OCI-M1 (cell line): Measurements from ENCODE around the gene DUSP5.
"Not testable (repeated sequence)": the region's sequence is repeated elsewhere in the genome, so short reads cannot be mapped to it uniquely, and the experiment has no call there.

ENCODE experiments used
- DNase-seq: peaks from one replicate; lab custom pipeline; 2025; lab: John Stamatoyannopoulos, UW

DUSP5 gene

DNA sequence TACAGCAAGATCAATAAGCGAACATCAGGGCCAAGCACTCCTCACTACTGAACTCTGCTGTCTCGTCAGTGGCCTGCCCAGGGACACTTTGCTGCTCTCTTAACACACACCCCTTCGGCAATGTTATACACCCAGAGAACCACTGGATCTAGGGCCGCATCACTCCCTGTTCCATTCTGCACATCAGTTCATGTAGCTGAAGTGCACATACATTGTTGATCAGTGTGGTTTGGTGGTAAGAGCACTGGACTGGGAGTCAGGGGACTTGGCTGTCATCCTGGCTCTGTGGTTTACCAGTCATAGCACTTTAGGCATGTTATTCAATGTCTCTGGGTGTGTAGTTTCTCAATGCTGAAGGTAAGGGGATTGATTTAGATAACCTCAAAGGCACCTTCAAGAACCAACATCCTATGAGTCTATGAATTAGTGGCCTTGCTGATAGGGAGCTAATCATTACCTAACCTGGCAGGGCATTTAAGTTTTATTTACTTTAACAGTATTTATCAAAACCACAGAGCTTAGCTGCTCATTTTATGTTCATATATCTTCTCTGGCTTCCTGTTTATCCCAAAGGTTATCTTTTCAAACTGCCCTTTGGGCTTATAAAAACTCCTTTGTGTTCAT lies 24.8 kb downstream of the DUSP5 start:
- peak; percentile 39 for DNase-seq

- no peak for DNase-seq
Measured at GRCh38 chr10:110523736-110524135, 26.0 kb downstream of the DUSP5 start.

DNA sequence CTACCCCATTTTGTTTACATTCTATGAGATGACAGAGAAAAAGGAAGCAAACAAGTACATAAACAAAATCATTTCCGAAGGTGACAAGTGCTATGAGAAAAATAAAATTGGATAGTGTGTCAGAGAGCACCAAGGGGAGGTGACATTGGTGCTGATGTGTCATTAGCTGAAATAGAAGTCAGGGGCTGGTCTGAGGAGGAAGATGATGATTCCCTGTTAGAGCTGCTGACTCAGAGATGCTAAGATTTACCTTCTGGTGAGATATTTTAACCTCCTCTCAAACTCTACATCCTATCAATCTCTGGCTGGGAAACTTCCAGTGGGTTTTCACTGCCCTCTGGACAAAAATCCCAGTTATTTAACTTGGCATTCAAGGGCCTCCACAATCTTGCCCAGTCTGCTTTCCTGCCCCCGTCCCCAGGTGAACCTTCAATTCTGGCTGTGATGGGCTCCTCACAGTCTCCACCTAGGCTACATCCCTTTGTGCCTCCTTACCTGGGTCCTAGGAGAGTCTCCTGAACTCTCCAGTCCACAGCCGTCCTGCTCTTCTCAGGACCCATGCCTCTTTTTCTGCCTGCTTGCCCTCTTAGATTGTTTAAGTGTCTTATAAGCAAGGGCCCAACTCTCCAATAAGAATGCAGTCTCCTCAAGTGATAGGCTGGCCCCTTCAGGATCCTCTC lies 26.6 kb downstream of the DUSP5 start:
- no peak for DNase-seq

DNA sequence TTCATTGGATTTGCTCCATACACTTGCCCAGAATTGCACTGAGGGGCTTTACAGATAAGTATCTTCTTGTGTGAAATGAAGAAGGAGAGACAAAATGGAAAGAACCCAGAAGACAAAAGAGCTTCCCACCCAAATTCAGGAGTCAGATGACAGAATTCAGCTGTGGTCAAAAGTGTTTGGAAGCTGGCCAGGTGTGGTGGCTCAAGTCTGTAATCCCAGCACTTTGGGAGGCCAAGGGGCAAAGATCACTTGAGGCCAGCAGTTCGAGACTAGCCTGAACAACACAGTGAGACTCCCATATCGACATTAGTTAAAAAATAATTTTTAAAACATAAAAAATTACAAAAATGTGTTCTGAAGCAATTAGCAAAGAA lies 27.1 kb downstream of the DUSP5 start:
- peak; percentile 27 for DNase-seq

DNA sequence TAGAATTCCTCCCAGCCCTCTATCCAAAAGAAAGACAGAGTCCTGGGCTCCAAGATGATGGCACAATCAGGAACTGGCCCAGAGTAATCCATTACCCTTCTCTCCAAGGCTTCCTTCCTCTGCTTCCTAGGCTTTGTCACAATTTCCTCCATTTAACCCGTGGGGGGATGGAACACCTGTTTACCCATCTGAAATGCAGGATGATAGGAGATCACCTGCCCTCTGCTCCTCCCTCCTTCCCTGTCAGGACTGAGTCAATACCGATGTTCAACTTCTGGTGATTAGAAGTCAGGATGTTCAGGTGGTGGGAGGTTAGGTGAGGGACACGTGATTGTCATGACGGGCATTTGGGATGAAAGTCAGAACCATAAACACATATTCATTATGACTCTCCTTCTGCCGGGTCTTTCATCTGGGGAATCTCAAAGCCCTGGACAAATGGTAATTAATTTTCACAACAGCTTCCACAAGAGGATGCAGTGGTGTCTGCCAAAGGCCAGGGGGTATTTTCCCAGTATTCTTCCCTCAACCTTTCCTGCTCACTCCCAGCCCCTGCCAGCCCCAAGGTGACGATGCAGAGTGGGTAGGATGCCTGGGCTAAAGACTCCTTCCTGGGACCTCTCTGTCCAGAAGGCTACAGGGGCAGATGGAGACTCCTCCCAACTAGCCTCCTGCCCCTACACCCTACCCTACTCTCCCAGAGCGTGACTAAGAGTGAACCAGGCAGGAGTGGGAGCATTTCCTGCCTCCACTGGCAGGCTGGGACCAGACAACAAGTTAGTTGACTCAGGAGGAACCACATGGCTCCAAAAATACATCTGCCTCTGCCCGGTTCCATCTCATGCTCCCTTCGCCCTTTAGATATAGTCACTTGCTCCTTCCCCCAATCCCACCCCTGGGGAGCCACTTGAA lies 27.9 kb downstream of the DUSP5 start:
- DNase-seq = no peak

DNA sequence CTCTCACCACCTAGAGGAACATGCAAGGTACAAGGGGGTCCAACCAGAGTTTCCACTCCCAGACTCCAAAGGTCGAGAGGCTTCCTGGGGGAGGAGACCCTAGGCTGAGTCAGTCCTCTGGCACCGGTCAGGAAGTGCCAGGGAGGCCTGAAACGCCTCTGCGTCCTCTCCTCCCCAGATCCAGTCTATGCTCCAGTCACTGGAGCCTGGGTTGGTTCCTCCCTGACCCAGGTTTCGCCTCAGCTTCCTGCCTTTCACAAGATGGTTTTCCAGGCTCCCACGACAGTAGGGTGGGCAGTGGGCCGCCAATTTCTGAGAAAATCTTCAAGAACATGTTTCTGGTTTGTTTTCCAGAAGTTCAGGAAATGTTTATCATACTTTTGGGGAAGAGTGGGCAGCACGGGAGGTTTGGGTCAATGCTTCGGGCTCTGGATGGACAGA lies 30.0 kb downstream of the DUSP5 start:
- DNase-seq = no peak

DNA sequence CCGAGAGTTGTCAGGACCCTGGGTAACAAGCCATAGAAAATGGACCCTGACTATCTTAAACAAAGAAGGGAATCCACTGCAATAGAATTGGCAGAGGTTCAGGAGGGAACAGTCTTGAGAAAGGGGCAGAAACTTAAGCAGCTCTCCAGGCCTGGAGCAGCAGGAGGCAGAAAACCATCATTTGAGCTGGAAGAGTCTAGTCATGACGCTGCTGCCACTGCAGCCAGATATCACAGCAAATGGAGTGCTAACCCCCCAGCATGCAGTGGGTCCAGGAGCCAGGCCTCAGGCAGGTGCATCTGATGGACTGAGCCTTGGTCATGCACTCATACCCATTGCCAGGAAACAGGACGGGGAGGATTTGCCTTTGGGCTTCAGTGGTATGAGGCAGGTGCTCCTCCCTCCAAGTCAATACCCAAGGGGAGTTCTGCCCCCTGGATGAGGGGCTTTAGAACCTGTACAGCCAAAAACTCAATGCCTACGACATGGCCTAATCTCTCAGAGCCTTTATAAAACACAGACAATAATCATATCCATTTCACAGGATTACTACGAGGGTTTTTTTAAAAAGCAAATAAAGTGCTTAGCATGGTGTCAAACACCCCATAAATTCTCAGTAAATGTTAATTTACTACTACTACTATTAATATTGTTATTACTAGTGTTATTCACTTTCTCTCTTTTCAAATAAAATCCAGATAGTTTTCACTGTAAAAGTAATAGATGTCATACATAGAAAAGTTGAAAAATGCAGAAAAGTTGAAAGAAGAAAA lies 30.7 kb downstream of the DUSP5 start:
- DNase-seq = no peak

- not testable (repeated sequence) for DNase-seq
Measured at GRCh38 chr10:110528997-110529524, 31.4 kb downstream of the DUSP5 start.

DNA sequence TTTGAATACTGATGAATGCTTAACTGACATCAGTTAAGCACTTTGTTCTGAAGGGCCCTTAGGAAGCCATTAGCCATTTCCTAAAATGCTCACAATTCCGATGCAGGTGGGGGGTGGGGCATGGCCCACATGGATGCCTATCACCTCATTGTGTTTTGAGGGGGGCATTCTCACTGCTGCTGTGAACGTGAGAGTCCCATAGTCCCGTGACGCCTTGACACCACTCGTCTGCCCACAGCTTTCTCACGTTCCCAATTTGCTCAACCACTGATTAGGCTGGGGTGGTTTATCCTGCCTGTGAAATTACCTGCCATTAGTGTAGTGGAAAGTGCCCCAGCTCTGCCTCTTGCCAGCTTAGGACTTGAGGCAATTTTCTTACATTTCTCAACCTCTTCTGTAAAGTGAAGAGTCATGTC lies 31.9 kb downstream of the DUSP5 start:
- no peak for DNase-seq

GRCh38 chr10:110530131-110530831 lies 32.6 kb downstream of the DUSP5 start:
- DNase-seq = no peak

DNA sequence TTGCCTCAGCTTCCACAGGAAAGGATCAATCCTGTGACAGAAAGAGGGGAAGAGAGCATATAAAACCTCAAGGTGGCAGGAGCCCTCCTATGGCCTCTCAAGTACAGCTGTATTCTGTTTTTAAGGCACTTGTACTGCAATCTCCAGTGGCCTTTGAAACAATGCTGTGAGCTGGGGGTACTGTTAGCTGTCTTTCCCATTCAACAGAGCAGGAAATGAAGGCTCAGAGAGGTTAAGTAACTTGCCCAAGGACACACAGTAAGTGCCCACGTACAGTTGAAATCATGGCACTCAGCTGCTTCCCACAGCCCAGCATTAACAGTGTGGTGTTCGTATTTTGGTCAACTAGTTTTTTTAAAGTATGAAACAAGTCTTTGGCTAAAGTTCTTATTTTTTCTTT lies 34.0 kb downstream of the DUSP5 start:
- no peak for DNase-seq

- not testable (repeated sequence) for DNase-seq
Measured at GRCh38 chr10:110532628-110533027, 34.9 kb downstream of the DUSP5 start.

DNA sequence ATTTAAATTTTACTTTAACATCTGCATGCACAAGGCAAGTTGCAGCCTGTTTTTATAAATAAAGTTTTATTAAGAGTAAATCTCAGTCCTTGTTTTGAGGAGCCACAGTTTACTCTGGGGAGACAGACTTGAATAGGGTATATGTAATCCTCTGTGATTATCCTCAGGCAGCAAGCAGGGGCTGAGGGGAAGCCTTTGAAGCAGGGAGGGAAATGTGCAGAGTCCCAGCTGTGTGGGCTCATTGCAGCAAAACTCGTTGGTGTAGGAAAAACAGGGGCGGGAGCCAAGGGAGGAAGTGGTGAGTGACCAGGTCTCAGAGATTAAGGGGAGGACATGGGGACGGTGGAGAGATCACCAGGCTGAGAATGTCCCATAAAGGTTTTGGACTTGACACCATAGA lies 35.4 kb downstream of the DUSP5 start:
- DNase-seq = peak; percentile 70

GRCh38 chr10:110534571-110534970 lies 36.9 kb downstream of the DUSP5 start:
- DNase-seq = no peak

DNA sequence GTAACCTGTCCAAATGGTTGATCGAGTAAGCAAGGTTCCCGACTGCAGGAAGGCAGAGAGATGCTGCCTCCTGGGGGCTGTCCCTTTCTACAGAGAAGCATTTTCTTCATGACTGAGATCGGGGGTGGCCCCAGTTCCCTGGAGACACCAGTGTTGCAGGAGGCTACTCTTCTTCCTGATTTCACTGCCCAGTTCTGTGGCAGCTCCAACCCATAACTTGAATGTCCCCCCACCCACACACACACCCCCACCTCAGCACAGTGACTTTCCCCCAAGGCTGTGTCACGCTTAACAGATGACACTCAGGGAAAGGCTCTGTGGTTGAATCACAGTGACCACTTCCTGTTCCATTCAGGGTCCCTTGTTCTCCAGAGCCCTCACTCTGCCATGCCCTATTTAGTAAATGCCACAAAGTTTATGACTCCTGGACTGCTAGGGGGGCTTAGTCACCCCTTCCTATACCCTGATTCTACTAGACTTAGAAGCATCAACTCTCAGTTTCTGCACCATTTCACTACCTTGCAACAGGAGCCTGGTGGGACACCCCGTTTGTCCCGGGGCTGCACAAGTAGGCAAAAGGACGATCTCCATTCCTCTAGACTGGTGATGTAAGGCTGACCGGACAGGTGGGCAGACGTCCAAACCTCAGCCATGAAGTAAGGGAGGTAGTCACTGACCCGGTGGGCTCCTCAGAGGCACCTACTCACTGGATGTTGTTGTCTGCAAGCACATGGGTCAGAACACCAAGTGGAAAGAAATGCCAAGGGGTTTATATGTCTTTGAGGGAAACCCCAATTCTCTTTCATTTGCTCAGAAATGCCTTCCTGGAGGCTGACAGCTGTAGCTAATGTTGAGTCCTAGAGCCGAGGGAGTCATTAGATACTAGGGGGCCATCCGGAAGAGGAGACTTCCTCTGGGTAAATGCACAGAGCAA lies 38.5 kb downstream of the DUSP5 start:
- DNase-seq = peak; percentile 71

GRCh38 chr10:110539091-110539490 lies 41.4 kb downstream of the DUSP5 start:
- DNase-seq = no peak

- no peak for DNase-seq
Measured at GRCh38 chr10:110540031-110540430, 42.3 kb downstream of the DUSP5 start.

DNA sequence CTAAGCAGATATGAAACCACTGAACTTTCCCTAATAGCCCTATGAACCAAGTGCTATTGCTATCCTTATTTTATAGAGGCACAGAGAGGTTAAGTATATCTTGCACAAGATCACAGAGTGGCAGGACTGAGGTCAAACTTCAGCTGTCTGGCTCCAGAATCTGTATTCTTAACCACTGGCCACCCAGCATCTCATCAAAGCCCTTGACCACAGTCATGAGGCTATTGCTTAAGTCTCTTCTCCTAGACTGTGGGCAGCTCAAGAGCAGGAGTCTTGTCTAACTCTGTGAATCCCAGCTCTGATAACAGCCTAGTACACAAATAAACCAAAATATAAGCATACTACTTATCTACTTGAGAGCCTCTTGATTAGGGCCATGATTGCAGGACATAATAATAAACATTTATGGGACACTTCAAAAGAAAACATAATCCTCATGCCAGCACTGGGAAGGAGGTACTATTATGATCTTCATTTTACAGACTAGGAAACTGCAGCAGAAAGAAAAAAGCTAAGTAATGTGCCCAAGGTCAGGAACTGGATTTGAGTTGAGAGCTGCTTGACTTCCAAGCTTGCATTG lies 47.3 kb downstream of the DUSP5 start:
- DNase-seq = peak; percentile 57

- DNase-seq = no peak
Measured at GRCh38 chr10:110546077-110546476, 48.4 kb downstream of the DUSP5 start.
